ENCODE measurements around the gene FAM200B.
"Not testable (repeated sequence)": the region's sequence is repeated elsewhere in the genome, so short reads cannot be mapped to it uniquely, and the experiment has no call there.

FAM200B gene

GRCh38 chr4:15696866-15697265 lies 15.2 kb downstream of the FAM200B start:
- DNase-seq, result no peak

- peak; percentile 75 for DNase-seq
These were observed 21.3 kb downstream of the FAM200B start, which contains the start of gene BST1 for GRCh38 chr4:15702941-15703403. TSS of gene BST1 (plus strand) at chr4:15703065. CDS start at chr4:15703145, 80 bp downstream.

- DNase-seq, result no peak
These were observed 21.8 kb downstream of the FAM200B start for GRCh38 chr4:15703439-15703838.

- DNase-seq, result no peak
These were observed 22.5 kb downstream of the FAM200B start for GRCh38 chr4:15704129-15704528.

- DNase-seq, result no peak
These were observed 25.2 kb downstream of the FAM200B start for GRCh38 chr4:15706646-15707362.

- no peak for DNase-seq
These were observed 25.7 kb downstream of the FAM200B start for GRCh38 chr4:15707363-15707715.

GRCh38 chr4:15711762-15712161 lies 30.1 kb downstream of the FAM200B start:
- DNase-seq, result no peak

GRCh38 chr4:15712214-15712613 lies 30.6 kb downstream of the FAM200B start:
- DNase-seq, result no peak

GRCh38 chr4:15714141-15714540 lies 32.5 kb downstream of the FAM200B start:
- no peak for DNase-seq

- no peak for DNase-seq
These were observed 33.2 kb downstream of the FAM200B start for GRCh38 chr4:15714646-15715435.

- DNase-seq, result no peak
These were observed 34.5 kb downstream of the FAM200B start for GRCh38 chr4:15716115-15716514.

- no peak for DNase-seq
These were observed 35.5 kb downstream of the FAM200B start for GRCh38 chr4:15717086-15717485.

GRCh38 chr4:15717657-15718416 lies 36.2 kb downstream of the FAM200B start:
- DNase-seq, result no peak

- no peak for DNase-seq
These were observed 36.8 kb downstream of the FAM200B start for GRCh38 chr4:15718465-15718864.

GRCh38 chr4:15718959-15719358 lies 37.3 kb downstream of the FAM200B start:
- DNase-seq, result no peak

GRCh38 chr4:15719506-15719905 lies 37.9 kb downstream of the FAM200B start:
- DNase-seq, result no peak

- no peak for DNase-seq
These were observed 39.2 kb downstream of the FAM200B start for GRCh38 chr4:15720851-15721250.

- DNase-seq, result no peak
These were observed 44.0 kb downstream of the FAM200B start for GRCh38 chr4:15725608-15726007.

GRCh38 chr4:15729910-15730533 lies 48.4 kb downstream of the FAM200B start:
- no peak for DNase-seq

GRCh38 chr4:15733061-15733460 lies 51.4 kb downstream of the FAM200B start:
- not testable (repeated sequence) for DNase-seq

GRCh38 chr4:15735536-15735935 lies 53.9 kb downstream of the FAM200B start:
- no peak for DNase-seq

GRCh38 chr4:15736514-15737050 lies 55.0 kb downstream of the FAM200B start:
- no peak for DNase-seq

- no peak for DNase-seq
These were observed 55.6 kb downstream of the FAM200B start for GRCh38 chr4:15737255-15737654.
